ENCODE measurements around the gene LRRC27. TPM values are rescaled to one million over a fixed set of nuclear protein-coding genes. Genes with fewer than 3 reads are reported as not detected.

LRRC27 gene
- total and polyA plus RNA-seq, 5 donors from 2014 or later, result 0.67 to 3.3 (median 2.5) TPM

DNA sequence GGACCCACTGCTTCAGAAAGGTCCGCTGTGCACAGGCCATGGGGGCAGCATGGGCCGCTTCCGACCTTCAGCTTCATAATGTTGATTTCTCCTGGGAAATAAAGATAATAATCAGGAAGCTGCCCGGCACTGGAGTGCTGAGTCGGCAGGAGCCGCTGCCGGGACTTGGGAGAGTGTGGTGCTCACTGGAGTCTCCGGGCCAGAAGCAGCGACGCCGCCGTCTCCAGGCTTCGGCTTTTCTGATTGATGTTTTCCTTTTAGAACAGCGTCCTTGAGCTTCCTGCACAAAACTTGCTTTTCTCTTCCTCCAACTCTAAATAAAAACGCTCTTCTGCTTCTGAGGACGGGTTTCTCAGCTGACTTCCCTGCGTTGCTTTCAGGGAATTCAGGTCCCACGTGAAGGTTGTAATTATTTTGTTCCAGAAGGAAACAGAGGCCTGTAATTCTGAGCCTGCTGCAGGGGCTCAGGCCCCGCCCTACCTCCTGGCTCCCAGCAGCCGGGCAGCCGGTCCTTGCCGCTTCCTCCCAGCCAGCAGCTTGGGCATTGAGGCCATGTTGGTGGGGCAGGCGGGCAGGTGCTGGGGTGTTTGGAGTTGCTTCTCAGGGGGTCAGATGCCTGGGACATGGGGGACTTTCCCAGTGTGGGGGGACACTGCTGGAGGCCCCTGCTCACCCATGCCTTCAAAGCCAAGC is 79.7 kb downstream of the LRRC27 start:
- ATAC-seq (ENCODE audit: low read depth in 2 of 2) (no peak), DNase-seq (no peak)
- Histone ChIP-seq H3K27ac (ENCODE audit: insufficient read depth, low read length, poor library complexity, severe bottlenecking) (no peak overlapping the region), H3K36me3 (ENCODE audit: control insufficient read depth, insufficient read depth, low read length) (no peaks in the 10 kb centered on the region), H3K4me3 (ENCODE audit: low read depth, low read length) (no peak overlapping the region), H3K9me3 (ENCODE audit: control insufficient read depth in 2 of 2, low read length in 2 of 2) (no peaks in the 10 kb centered on the region), H3K27me3 (ENCODE audit: control insufficient read depth, insufficient read depth, low read length) (no peaks in the 10 kb centered on the region), H3K4me1 (ENCODE audit: control insufficient read depth, insufficient read depth, low read length, poor library complexity, severe bottlenecking) (no peaks in the 10 kb centered on the region)
- Mint-ChIP-seq H3K27me3 (no peaks in the 10 kb centered on the region), H3K4me1 (peaks cover 0 to 10% (median 4%) of the 10 kb centered on the region in 4 donors), H3K27ac (no peak overlapping the region), H3K36me3 (peaks cover 4% of the 10 kb centered on the region), H3K9me3 (no peaks in the 10 kb centered on the region), H3K4me3 (no peak overlapping the region)

DNA sequence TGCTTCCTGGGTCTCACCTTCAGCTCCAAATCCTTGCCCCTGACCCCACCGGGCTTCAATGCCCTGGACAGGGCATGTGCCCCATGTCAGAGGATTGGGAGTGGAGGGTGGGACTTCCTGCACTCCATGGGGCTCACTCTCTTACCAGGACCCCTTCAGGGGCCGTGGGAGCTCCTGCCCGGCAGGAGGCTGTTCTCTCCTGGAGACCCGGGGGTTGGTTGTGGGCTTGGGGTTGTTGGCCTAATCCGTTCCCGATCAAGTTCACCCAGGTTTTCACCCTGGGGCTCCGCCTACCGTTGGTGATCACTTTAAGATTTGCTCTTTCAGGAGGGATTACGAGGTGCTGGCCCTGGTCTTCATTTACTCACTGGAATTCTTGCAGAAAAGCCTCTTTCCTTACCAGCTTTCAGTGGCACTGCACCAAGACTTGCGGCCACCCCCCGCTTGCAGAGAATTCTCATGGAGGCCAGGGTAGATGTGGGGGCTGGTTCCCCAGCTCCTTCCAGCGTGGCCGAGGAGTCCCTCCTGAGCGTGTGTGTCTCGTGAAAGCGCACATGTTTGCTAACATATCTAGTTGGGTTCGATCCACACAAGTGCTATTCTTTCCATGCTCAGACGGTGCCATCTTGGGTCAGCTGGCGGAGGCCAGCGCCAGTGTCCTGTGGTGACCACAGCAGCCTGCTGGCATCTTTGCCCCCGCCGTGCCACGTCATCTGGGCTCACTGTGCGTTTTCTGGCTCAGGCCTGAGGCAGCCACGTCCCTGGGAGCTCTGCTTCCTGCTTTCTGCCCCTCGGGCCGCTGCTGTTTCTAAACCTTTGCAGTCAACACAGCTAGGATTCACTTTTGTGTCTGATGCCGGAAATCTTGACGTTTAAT is 80.6 kb downstream of the LRRC27 start:
- Mint-ChIP-seq H3K27me3 (no peaks in the 10 kb centered on the region), H3K9me3 (no peaks in the 10 kb centered on the region), H3K4me3 (no peak overlapping the region), H3K27ac (no peak overlapping the region), H3K4me1 (peaks cover 0 to 10% (median 4%) of the 10 kb centered on the region in 4 donors), H3K36me3 (peaks cover 4% of the 10 kb centered on the region)
- Histone ChIP-seq H3K27ac (ENCODE audit: insufficient read depth, low read length, poor library complexity, severe bottlenecking) (no peak overlapping the region), H3K9me3 (ENCODE audit: control insufficient read depth in 2 of 2, low read length in 2 of 2) (no peaks in the 10 kb centered on the region), H3K36me3 (ENCODE audit: control insufficient read depth, insufficient read depth, low read length) (no peaks in the 10 kb centered on the region), H3K4me1 (ENCODE audit: control insufficient read depth, insufficient read depth, low read length, poor library complexity, severe bottlenecking) (no peaks in the 10 kb centered on the region), H3K4me3 (ENCODE audit: low read depth, low read length) (no peak overlapping the region), H3K27me3 (ENCODE audit: control insufficient read depth, insufficient read depth, low read length) (no peaks in the 10 kb centered on the region)
- no peak for ATAC-seq (ENCODE audit: low read depth in 2 of 2)
- DNase-seq, result no peak

DNA sequence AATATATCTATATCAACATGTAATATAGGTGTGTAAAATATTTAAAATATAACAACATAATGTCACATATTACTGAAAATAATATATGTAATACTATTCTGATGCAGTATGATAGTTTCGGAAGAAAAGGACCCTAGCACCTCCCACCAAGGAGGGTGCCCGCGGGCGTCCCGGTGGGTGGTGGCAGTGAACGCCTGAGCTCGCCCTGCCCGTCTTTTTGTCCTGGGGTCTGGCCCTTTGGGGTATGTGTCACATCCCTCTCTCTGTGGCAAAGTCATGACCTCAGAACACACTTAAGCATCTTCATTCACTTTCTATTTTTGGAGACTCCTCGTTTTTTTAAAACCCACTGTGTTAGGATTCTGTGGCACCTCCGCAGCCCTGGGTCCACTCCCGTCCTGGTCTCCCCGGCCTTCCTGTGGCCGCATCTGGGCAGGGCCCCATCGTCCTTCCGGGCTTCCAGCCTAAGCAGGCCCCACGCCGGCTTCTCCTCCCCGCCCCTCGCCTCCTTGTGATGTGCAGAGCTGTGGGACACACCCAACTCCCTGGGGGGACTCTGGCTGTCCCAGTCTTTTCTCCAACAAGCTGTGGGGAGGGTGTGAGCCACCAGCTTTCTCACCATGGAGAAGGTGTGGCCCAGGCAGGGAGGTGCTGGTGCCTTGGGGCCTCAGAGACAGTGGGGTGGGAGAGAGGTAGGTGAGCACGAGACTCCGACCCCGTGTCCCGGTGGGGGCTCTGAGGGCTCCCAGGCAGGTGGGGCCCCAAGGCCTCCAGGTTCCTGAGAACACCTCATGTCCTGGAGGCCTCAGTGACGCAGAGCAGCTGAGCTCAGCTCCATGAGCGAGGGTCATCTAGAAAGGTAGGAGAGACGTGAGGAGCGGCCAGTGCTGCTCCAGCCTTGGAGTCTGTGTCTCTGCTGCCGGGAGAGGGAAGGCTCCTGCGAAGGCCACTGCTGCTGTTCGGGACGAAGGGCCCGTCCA is 81.5 kb downstream of the LRRC27 start:
- no peak overlapping the region for H3K4me3 ChIP-seq (ENCODE audit: low read depth, low read length)
- ATAC-seq (ENCODE audit: low read depth in 2 of 2), result no peak
- Mint-ChIP-seq H3K4me3 (no peak overlapping the region), H3K9me3 (no peaks in the 10 kb centered on the region), H3K4me1 (peaks cover 0 to 8% (median 3%) of the 10 kb centered on the region in 4 donors), H3K27ac (no peak overlapping the region), H3K27me3 (no peaks in the 10 kb centered on the region), H3K36me3 (peaks cover 4% of the 10 kb centered on the region)
- no peak for DNase-seq
- H3K36me3 ChIP-seq (ENCODE audit: control insufficient read depth, insufficient read depth, low read length), result no peaks in the 10 kb centered on the region
- H3K27ac ChIP-seq (ENCODE audit: insufficient read depth, low read length, poor library complexity, severe bottlenecking), result no peak overlapping the region
- no peaks in the 10 kb centered on the region for H3K9me3 ChIP-seq (ENCODE audit: control insufficient read depth in 2 of 2, low read length in 2 of 2)
- no peaks in the 10 kb centered on the region for H3K27me3 ChIP-seq (ENCODE audit: control insufficient read depth, insufficient read depth, low read length)
- no peaks in the 10 kb centered on the region for H3K4me1 ChIP-seq (ENCODE audit: control insufficient read depth, insufficient read depth, low read length, poor library complexity, severe bottlenecking)

DNA sequence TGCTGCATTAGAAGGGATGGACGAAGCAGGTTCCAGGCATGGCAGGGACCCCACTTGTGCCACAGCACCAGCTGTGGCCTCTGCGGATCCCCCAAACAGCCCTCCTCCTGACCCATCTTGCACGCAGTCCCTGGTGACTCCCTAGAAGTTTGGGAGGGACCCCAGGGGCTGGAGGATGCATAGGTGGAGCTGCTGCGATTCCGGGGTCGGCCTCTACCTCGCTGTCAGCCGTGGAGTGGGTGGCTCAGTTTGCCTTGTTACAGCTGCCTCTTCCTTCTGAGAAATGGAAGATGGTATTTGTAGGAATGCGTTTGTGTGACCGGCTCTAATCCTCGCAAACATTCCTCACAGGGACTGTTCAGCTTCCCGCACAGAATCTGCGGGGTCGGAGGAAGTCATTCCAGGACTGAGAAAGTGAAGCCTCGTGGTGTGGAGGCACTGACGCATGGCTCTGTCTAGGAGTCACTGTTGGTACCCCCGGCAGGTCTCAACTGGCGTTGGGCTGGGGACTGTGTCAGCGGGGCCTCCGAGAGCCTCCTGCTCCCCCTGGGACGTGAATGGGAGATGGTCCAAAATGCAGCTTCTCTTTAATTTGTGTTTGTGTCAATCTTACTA is 82.5 kb downstream of the LRRC27 start:
- no peak overlapping the region for H3K4me3 Mint-ChIP-seq
- peaks cover 4% of the 10 kb centered on the region for H3K36me3 Mint-ChIP-seq
- DNase-seq, result no peak
- Histone ChIP-seq H3K4me3 (ENCODE audit: low read depth, low read length) (no peak overlapping the region), H3K36me3 (ENCODE audit: control insufficient read depth, insufficient read depth, low read length) (no peaks in the 10 kb centered on the region), H3K9me3 (ENCODE audit: control insufficient read depth in 2 of 2, low read length in 2 of 2) (no peaks in the 10 kb centered on the region), H3K27ac (ENCODE audit: insufficient read depth, low read length, poor library complexity, severe bottlenecking) (no peak overlapping the region), H3K27me3 (ENCODE audit: control insufficient read depth, insufficient read depth, low read length) (no peaks in the 10 kb centered on the region), H3K4me1 (ENCODE audit: control insufficient read depth, insufficient read depth, low read length, poor library complexity, severe bottlenecking) (no peaks in the 10 kb centered on the region)
- H3K27ac Mint-ChIP-seq, result no peak overlapping the region
- H3K9me3 Mint-ChIP-seq, result no peaks in the 10 kb centered on the region
- peaks cover 0 to 8% (median 3%) of the 10 kb centered on the region in 4 donors for H3K4me1 Mint-ChIP-seq
- no peak for ATAC-seq (ENCODE audit: low read depth in 2 of 2)
- H3K27me3 Mint-ChIP-seq, result no peaks in the 10 kb centered on the region

DNA sequence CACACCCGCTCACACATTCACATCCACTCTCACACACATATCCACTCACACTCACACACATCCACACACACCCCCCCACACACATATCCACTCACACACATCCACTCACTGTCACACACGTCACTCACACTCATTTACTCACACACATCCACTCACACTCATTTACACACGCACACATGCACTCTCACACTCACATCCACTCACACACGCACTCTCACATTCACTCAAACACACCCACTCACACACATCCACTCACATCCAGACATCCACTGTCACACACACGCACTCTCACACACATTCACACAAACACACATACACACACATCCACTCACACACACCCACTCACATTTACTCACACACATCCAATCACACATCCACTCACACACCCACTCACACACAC is 83.3 kb downstream of the LRRC27 start:
- no peaks in the 10 kb centered on the region for H3K27me3 Mint-ChIP-seq
- H3K36me3 Mint-ChIP-seq, result peaks cover 4% of the 10 kb centered on the region
- Histone ChIP-seq H3K27ac (ENCODE audit: insufficient read depth, low read length, poor library complexity, severe bottlenecking) (no peak overlapping the region), H3K27me3 (ENCODE audit: control insufficient read depth, insufficient read depth, low read length) (no peaks in the 10 kb centered on the region), H3K4me3 (ENCODE audit: low read depth, low read length) (no peak overlapping the region), H3K36me3 (ENCODE audit: control insufficient read depth, insufficient read depth, low read length) (no peaks in the 10 kb centered on the region), H3K4me1 (ENCODE audit: control insufficient read depth, insufficient read depth, low read length, poor library complexity, severe bottlenecking) (peaks cover 1% of the 10 kb centered on the region), H3K9me3 (ENCODE audit: control insufficient read depth in 2 of 2, low read length in 2 of 2) (no peaks in the 10 kb centered on the region)
- ATAC-seq (ENCODE audit: low read depth in 2 of 2) (no peak), DNase-seq (no peak)
- H3K4me3 Mint-ChIP-seq, result no peak overlapping the region
- H3K27ac Mint-ChIP-seq, result peak overlapping the region; percentile 16 to 49 (median 18)
- no peaks in the 10 kb centered on the region for H3K9me3 Mint-ChIP-seq
- peaks cover 0 to 8% (median 3%) of the 10 kb centered on the region in 4 donors for H3K4me1 Mint-ChIP-seq

DNA sequence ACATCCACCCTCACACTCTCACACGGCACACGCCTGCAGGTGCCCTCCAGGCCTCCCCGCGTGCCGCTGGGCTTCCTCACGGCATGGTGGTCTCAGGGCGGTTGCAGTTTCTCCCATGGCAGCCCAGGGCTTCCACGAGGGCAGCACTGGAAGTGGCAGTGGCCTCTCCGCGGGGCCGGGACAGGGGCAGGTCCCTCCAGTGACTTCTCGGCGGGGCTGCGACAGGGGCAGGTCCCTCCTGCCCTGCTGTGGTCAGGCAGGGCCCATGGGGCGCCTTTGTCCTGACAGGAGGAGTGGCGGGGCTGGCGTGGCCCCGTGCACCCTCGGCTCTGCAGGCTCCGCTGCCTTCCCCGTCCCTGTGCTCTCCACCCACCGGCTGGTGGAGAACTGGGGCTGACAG is 84.0 kb downstream of the LRRC27 start:
- DNase-seq, result no peak
- H3K36me3 Mint-ChIP-seq, result peaks cover 4% of the 10 kb centered on the region
- Histone ChIP-seq H3K4me1 (ENCODE audit: control insufficient read depth, insufficient read depth, low read length, poor library complexity, severe bottlenecking) (peaks cover 7% of the 10 kb centered on the region), H3K27ac (ENCODE audit: insufficient read depth, low read length, poor library complexity, severe bottlenecking) (no peak overlapping the region), H3K9me3 (ENCODE audit: control insufficient read depth in 2 of 2, low read length in 2 of 2) (no peaks in the 10 kb centered on the region), H3K27me3 (ENCODE audit: control insufficient read depth, insufficient read depth, low read length) (no peaks in the 10 kb centered on the region), H3K4me3 (ENCODE audit: low read depth, low read length) (no peak overlapping the region), H3K36me3 (ENCODE audit: control insufficient read depth, insufficient read depth, low read length) (no peaks in the 10 kb centered on the region)
- H3K27me3 Mint-ChIP-seq, result no peaks in the 10 kb centered on the region
- no peaks in the 10 kb centered on the region for H3K9me3 Mint-ChIP-seq
- ATAC-seq (ENCODE audit: low read depth in 2 of 2), result no peak
- peaks cover 0 to 9% (median 4%) of the 10 kb centered on the region in 4 donors for H3K4me1 Mint-ChIP-seq
- no peak overlapping the region for H3K27ac Mint-ChIP-seq
- H3K4me3 Mint-ChIP-seq, result no peak overlapping the region
